Erythroblast (primary cell): ENCODE data around the gene ORC1.
"Not testable (repeated sequence)": the region's sequence is repeated elsewhere in the genome, so short reads cannot be mapped to it uniquely, and the experiment has no call there.

Source experiments
- GATA1 ChIP-seq: IDR thresholded peaks from 2 replicates; pipeline ENCODE4 v1.6.1; 2011; ENCODE audit warnings: low read depth, mild to moderate bottlenecking, control low read depth, low read length, moderate library complexity
- POLR2A ChIP-seq: IDR thresholded peaks from 2 replicates; pipeline ENCODE4 v1.6.1; 2011; ENCODE audit warnings: mild to moderate bottlenecking, low read length

DNA sequence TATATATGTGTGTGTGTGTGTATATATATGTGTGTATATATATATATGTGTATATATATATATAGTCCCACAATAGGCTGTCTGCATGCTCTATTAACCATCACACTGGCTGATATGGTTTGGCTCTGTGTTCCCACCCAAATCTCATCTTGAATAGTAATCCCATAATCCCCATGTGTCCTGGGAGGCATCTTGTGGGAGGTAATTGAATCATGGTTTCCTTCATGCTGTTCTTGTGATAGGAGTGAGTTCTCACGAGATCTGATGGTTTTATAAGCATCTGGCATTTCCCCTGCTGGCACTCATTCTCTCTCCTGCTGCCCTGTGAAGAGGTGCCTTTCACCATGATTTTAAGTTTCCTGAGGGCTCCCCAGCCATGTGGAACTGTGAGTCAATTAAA lies 34.4 kb downstream of the ORC1 start:
- TF ChIP-seq POLR2A, GATA1: not testable (repeated sequence)
